Measurements from ENCODE around the gene FSD1.

GRCh38 chr19:4357921-4358326 lies 53.5 kb downstream of the FSD1 start:
- TF ChIP-seq CTCF (IDR thresholded peaks at IDR 0.05) (no peak), EP300 (IDR thresholded peaks at IDR 0.05) (no peak)
